Neural crest cell (in vitro differentiated cells): ENCODE data around the gene GBP7. TPM values are rescaled to one million over a fixed set of nuclear protein-coding genes. Genes with fewer than 3 reads are reported as not detected.

Experiments
- DNase-seq: peaks from one replicate; pipeline ENCODE4 v3.0.0; 2021; ENCODE audit warnings: low read depth, mixed read lengths, low spot score
- H3K27ac Mint-ChIP-seq: one replicate; pipeline ENCODE4 v1.8.0; 2021; ENCODE audit warnings: mild to moderate bottlenecking, mixed read lengths; ENCODE audit not compliant: unreplicated experiment
- H3K27me3 Mint-ChIP-seq: 2 replicates; pipeline ENCODE4 v1.8.0; 2021; ENCODE audit warnings: low read depth, mild to moderate bottlenecking, mixed read lengths
- H3K36me3 Mint-ChIP-seq: 2 replicates; pipeline ENCODE4 v1.8.0; 2021; ENCODE audit warnings: low read depth, mild to moderate bottlenecking, mixed read lengths
- H3K4me1 Mint-ChIP-seq: 2 replicates; pipeline ENCODE4 v1.8.0; 2021; ENCODE audit warnings: mixed read lengths
- H3K4me3 Mint-ChIP-seq: one replicate; pipeline ENCODE4 v1.8.0; 2021; ENCODE audit warnings: mild to moderate bottlenecking, mixed read lengths
- H3K9me3 Mint-ChIP-seq: 2 replicates; pipeline ENCODE4 v1.8.0; 2021; ENCODE audit warnings: mixed read lengths
- CTCF ChIP-seq: fragments of 200-600 bp; sonication (generic); conservative IDR thresholded peaks from 2 replicates; pipeline ENCODE4 v1.5.0; 2021; ENCODE audit warnings: antibody characterized with exemption, mild to moderate bottlenecking
- total RNA-seq: library from RNA; stranded (reverse); gene quantifications from 2 replicates; pipeline ENCODE4 v1.2.1, GENCODE V29; 2021

The GBP7 gene
- total RNA-seq, 1 donor from 2014 or later: not detected

DNA sequence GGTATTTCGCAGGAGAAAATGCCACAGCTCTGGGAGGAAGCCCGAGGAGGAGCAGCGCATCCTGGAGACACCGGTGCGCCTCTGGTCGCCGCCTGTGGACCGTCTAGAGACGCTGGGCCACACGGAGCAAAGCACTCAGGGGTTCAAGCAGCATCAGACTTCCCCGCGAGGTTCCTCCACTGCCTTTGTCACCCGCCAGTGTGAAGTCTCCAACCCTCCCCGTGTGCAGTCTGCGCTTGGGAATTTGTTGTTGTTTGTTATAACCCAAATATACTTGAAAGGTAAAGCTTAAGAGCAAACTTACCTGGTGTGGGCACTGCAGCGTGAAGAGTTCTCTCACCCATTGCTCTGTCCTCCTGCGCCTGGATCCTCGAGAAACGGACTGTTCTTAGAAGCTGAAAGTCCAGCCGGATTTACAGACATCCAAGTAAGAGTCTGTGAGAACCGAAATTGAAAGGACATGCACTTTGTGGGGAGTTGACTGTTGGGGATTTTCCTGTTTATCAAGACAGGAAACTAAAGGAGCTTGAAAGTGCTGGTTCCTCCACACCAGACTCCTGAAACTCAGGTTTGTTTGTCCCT, 22.8 kb upstream of the GBP7 start, which contains the start of gene GBP4:
Gene GBP4, minus strand, starts transcription at position 452 of the 582 bp plus-strand sequence. Its CDS starts 108 bp downstream, at position 344.
- no peak within 1 kb of the TSS for H3K27ac Mint-ChIP-seq
- no peak for DNase-seq
- H3K27me3 Mint-ChIP-seq: no peaks in the 10 kb centered on the region
- H3K4me3 Mint-ChIP-seq: no peak within 1 kb of the TSS
- no peaks in the 10 kb centered on the region for H3K36me3 Mint-ChIP-seq
- no peaks in the 10 kb centered on the region for H3K4me1 Mint-ChIP-seq
- H3K9me3 Mint-ChIP-seq: no peaks in the 10 kb centered on the region
- TF ChIP-seq CTCF: no peak

GRCh38 chr1:89198081-89198480, 22.3 kb upstream of the GBP7 start:
- DNase-seq: no peak
- H3K27ac Mint-ChIP-seq: no peak overlapping the region

GRCh38 chr1:89195476-89195875, 19.7 kb upstream of the GBP7 start:
- H3K9me3 Mint-ChIP-seq: no peaks in the 10 kb centered on the region
- H3K4me1 Mint-ChIP-seq: no peaks in the 10 kb centered on the region
- TF ChIP-seq CTCF: no peak
- no peak for DNase-seq
- H3K36me3 Mint-ChIP-seq: no peaks in the 10 kb centered on the region
- H3K4me3 Mint-ChIP-seq: no peak overlapping the region
- H3K27ac Mint-ChIP-seq: no peak overlapping the region
- H3K27me3 Mint-ChIP-seq: no peaks in the 10 kb centered on the region

More at GRCh38 chr1:89198081-89198480, 22.3 kb upstream of the GBP7 start:
- H3K27me3 Mint-ChIP-seq: no peaks in the 10 kb centered on the region
- H3K4me1 Mint-ChIP-seq: no peaks in the 10 kb centered on the region
- H3K36me3 Mint-ChIP-seq: no peaks in the 10 kb centered on the region
- H3K9me3 Mint-ChIP-seq: no peaks in the 10 kb centered on the region
- no peak for TF ChIP-seq CTCF
- no peak overlapping the region for H3K4me3 Mint-ChIP-seq

GRCh38 chr1:89191314-89191713, 15.5 kb upstream of the GBP7 start:
- Mint-ChIP-seq H3K9me3 (no peaks in the 10 kb centered on the region), H3K27me3 (no peaks in the 10 kb centered on the region), H3K4me3 (no peak overlapping the region), H3K27ac (no peak overlapping the region), H3K36me3 (no peaks in the 10 kb centered on the region), H3K4me1 (no peaks in the 10 kb centered on the region)
- no peak for TF ChIP-seq CTCF
- DNase-seq: no peak

DNA sequence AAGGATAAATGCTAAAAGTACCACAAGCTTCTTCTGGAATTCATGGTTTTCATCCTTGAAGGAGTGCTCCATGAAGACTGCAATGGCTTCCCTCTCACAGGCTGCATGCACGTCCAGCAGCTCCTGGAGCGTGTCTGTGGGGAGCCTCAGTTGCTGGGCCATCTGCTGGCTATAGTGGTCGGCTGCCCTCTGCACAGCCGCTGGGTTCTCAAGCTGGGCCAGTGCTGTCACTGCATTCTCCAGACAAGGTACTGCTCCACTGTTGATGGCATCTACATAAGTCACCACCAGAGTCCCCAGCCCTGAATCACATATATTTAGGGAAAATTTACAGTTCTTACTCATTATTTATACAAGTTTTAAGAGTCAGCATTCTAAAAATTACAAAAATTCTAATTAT, 14.2 kb upstream of the GBP7 start:
- H3K27me3 Mint-ChIP-seq: no peaks in the 10 kb centered on the region
- no peak for TF ChIP-seq CTCF
- DNase-seq: no peak
- no peak overlapping the region for H3K27ac Mint-ChIP-seq
- no peaks in the 10 kb centered on the region for H3K36me3 Mint-ChIP-seq
- H3K4me1 Mint-ChIP-seq: no peaks in the 10 kb centered on the region
- H3K9me3 Mint-ChIP-seq: no peaks in the 10 kb centered on the region
- no peak overlapping the region for H3K4me3 Mint-ChIP-seq
